ENCODE data around the gene DTNB. TPM values are rescaled to one million over a fixed set of nuclear protein-coding genes. Genes with fewer than 3 reads are reported as not detected.

DTNB gene
- total RNA-seq, 1 experiment from 2014 or later: 7.7 TPM

DNA sequence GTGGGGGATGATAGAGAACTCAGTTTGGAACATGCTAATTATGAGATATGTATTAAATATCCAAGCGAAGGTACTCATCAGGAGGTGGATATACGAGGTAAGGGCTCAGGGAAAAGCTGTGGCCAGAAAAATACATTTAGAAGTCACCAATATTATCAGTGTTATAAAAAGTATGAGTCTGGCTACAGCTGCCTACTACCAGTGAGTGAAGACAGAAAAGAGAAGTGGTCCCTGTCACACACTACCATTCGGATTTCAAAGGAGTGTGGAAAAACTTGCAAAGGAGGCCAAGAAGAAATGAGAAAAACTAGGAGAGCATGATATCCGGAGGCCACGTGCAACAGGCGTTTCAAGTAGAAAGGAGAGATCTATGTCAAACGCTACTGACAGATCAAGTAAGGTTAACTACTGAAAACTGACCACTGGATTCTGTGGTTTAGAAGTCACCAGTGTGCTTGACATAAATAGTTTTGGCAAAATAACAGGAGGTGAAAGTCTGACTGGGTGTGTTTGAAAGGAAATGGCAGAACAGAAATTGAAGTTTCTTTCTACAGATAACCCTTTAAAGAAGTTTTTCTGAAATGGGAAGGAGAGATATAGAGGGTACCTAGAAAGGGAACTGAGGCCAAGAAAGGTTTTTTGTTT, 213.0 kb downstream of the DTNB start:
- no peak for DNase-seq (ENCODE audit: low spot score)

DNA sequence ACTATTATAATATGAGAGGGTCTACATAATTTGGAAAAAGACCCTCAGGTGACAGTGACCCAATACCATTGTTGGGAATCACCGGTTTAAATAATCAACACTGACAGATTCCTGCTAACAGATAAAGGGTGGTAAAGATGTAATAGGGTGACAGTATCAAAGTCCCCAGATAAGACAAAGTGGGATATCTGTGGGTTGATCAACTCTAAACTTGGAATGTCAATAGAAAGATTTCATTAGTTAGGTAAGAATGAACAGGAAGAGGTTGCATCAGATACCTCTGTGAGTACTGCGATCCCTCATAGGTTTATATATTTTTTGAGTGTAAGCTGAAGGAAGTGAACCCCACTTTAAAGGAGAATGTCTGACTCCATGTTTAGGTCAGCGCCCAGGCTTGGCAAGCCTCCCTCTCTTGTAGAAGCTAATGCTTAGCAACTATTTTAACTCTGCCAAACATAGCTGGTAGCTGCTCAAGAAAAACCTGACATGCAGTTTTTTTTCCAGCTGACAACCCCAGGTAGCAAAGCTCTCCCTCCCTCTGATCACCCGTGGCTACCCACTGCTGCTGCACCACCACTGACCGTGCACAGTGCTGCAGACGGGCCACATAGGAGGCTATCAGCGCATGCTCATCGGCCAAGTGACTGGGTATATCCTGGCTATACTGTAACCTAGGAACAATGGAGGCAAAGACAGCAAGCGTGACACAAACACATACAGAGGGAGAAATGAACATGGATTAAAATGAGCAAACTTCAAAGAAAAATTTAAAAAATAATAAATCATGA, 218.4 kb downstream of the DTNB start:
- DNase-seq (ENCODE audit: low spot score): no peak

DNA sequence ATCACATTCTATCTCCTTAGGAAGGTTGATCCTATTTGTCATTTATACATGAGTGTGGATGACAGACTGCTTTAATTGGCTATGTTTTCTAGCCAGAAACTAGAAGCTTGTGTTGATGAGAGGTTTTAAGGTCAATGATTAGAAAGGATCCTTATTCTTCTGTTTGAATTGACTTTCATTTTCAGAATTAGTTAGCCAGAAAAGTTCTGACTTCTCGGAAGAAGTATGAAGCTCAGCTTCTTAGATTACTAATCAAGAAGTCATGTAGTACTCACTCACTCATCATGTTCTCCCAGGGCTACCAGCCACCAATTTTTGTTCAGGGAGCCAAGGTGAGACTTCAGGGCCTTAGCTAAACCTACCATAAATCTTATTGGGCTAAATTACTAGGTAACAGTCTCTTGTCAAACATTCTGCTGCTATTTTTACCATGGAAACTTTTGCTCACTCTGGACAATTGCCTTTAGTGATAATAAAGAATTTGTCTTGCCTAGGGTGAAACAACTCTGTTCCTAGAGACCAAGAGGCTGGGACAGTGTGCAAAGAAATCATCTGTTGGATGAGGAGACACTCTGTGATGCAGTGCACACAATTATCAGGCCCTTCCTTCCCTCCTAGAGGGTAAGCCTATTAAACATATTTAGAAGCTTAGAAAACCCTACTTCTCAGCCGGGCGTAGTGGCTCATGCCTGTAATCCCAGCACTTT, 220.0 kb downstream of the DTNB start:
- no peak for DNase-seq (ENCODE audit: low spot score)

DNA sequence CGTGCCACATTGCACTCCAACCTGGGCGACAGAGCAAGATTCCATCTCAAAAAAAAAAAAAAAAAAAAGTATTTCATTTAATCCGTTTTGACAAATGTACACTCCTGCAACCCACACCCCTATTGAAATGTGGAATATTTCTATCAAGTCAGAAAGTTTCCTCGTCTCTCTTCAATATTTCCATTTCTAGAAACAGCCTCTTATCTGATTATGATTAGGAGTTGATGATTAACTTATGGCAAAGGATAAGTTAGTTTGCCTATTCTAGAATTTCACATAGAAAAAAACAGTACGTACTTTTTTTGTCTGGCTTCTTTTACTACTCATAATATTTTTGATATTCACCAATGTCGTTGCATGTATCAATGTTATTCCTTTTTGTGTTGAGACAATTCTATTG, 224.6 kb downstream of the DTNB start:
- no peak for DNase-seq (ENCODE audit: low spot score)

DNA sequence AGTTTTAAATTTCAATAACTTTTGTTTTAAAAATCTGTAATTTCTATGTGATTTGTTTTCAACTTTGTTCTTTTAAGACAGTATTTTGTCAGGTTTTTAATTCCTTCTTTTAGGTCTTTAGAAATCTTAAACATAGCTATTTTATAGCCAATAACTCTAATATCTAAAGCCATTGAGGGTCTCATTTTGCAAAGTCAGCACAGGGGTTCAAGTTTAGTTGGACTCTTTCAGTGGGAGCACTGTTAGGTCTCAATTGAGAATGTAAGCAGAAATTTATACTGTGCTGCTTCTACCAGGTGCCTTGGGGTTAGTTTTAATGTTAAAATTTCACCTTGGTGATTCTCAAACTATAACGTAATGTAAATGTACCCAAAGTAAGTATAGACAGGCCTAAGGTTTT, 226.4 kb downstream of the DTNB start:
- DNase-seq (ENCODE audit: low spot score): no peak

GRCh38 chr2:25446122-25446521, 227.3 kb downstream of the DTNB start:
- DNase-seq (ENCODE audit: low spot score): no peak

DNA sequence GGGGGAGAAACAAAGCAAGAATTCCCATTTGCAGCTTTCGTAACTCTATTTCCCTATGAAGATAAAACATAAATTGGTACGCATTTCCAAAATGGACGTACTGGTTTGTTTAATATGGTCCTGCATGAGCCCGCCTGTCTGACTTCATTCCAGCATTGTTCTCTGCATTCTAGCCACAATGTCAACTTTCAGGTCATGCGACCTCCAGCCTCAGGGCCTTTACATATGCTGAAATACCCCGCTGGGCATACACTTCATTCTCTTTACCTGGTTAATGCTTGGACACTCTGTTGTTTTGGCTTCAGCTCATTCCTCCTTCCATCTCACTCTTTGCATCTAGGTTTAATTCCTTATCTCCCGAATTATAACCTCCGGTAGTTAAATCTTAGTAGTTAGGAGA, 227.9 kb downstream of the DTNB start:
- DNase-seq (ENCODE audit: low spot score): no peak

- no peak for DNase-seq (ENCODE audit: low spot score)
Measured at GRCh38 chr2:25444608-25445270, 228.6 kb downstream of the DTNB start.

DNA sequence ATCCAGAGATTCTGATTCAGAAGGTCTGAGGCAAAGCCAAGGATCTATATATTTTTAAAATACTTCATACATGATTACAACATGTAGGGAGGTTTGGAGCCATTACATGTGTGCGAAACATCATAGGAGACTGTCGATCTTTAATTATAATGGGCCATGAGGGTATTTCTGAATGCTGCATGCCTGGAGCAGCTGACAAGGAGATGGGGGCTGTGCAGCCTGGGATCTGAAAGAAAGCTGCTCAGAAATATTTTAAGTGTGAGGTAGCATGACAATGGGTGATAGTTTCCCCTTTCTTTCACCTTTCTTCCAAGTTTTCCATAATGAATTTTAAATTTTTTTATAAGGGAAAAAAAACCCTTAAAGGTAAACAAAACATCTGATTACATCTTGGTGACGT, 229.6 kb downstream of the DTNB start:
- DNase-seq (ENCODE audit: low spot score): no peak

DNA sequence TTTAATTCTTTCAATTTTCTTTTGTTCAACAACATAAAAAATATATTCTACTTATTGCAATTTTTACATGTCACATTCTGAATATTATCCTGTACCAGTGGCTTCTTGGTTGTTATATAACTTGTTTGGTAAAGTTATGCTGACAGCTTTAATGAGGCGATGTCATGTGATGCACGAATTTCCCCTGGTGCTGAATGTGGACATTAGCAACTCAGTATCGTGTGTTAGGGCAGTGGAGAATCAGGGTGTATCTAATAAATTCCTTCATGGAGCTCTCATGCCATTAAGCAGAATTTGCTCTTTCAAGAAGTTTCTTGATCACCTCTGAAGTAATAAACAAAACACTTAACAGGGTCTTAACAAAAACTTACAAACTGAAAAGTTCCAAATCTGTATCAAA, 232.0 kb downstream of the DTNB start:
- DNase-seq (ENCODE audit: low spot score): no peak

DNA sequence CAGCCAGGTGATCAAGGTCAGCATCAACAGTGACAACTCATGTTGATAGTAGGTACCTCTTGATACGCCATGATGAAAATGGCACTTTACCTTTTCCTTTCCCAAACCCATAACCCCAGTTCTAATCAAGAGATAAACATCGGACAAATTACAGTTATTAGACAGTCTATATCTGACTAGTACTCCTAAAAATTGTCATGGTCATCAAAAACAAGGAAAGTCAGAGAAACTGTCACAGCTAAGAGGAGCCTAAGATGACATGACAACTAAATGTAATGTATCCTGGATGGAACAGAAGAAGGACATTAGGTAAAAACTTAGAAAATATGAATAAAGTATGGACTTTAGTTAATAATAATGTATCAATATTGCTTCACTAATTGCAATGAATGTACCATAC, 234.6 kb downstream of the DTNB start:
- no peak for DNase-seq (ENCODE audit: low spot score)

DNA sequence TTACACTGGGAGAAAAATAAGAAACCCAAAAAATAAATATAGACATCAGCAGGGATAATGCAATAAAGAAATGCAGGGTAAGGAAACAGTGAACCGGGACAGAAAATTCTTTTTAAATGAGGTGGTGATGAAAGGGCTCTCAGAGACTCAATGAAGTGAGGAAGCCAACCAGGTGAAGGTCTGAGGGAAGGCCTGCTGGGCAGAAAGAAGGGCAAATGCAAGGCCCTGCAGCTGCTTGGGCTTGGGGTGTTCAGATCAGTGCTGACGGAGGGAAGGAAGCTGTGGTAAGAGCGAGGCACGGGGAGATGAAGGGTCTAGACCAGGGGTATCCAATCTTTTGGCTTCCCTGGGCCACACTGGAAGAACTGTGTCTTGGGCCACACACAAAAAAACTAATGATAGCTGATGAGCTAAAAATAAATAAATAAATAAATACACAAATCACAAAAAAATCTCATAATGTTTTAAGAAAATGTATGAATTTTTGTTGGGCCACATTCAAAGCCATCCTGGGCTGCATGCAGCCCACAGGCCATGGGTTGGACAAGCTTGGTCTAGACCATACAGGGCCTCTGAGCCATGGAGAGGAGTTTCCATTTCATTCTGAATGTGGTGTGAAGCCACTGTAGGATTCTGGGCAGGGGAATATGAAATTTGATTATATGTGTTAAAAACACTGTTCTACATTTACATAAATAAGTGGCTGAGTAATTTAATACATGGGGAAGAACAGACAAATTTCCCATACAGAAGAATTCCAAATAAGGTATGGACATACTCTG, 235.3 kb downstream of the DTNB start:
- no peak for DNase-seq (ENCODE audit: low spot score)

- DNase-seq (ENCODE audit: low spot score): no peak
Measured at GRCh38 chr2:25435421-25435820, 238.0 kb downstream of the DTNB start.

GRCh38 chr2:25431604-25432003, 241.8 kb downstream of the DTNB start:
- no peak for DNase-seq (ENCODE audit: low spot score)

DNA sequence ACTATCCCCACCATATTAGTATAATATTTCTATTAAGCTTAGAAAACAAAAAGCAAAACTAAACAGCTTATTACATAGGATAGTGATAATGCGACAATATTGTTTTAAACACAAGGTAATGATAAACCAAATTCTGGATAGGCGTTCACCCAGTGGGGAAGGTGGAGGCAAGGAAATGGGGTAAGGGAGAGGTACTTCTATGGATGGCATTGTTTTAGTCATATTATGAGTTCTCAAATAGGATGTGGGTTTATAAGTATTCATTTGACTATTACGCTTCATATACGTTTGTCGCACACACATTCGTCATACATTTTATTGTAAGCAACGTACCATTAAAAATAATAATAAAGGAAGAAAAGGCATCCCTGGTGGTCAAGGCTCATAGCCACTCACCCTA, 242.8 kb downstream of the DTNB start:
- no peak for DNase-seq (ENCODE audit: low spot score)

GRCh38 chr2:25426326-25426725, 247.1 kb downstream of the DTNB start:
- DNase-seq (ENCODE audit: low spot score): no peak

- no peak for DNase-seq (ENCODE audit: low spot score)
Measured at GRCh38 chr2:25424426-25425028, 248.8 kb downstream of the DTNB start.

DNA sequence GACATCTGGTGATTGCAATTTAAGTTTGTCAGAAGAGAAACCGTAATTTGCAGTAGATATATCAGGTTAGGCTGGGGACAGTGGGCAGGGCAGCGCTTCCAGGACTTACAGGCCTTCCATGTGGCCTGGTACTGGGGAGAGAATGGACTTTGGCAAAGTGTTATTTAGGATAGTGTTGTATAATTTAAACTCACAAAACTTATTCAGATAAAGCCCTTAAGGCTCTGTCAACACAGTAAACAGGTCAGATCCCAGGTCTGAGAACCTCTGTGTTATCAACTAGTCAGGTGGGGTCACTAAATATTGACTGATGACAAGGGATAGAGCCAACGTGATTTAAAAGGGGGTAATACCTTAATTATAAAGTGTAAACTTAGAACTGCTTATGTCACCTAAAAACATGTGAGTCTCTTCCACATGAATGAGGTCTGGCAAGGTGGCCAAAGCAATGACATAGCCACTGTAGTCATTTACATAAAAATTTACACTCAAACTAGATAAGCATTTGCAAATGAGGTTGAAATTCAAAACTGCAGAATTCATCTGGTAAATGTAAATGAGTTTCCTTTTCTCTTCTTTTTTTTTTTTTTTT, 251.5 kb downstream of the DTNB start:
- no peak for DNase-seq (ENCODE audit: low spot score)

DNA sequence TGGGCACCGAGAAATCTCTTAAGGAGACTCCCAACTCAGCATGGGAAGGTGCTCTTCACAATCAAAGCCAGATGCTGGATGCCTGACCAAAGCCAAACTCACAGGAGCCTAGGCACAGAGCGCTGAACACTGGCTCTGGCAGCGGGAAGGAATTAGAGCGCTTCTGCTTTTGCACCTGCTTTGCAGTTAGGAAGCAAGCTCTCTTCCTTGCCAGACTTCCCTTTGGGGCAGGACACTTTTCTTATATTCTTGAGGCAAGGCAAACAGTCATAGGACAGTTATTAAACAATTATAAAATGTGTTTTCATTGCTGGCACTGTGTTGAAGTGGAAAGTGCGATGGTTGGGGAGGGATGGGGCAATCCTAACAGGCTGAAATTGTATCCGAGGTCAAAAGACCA, 252.1 kb downstream of the DTNB start:
- no peak for DNase-seq (ENCODE audit: low spot score)

DNA sequence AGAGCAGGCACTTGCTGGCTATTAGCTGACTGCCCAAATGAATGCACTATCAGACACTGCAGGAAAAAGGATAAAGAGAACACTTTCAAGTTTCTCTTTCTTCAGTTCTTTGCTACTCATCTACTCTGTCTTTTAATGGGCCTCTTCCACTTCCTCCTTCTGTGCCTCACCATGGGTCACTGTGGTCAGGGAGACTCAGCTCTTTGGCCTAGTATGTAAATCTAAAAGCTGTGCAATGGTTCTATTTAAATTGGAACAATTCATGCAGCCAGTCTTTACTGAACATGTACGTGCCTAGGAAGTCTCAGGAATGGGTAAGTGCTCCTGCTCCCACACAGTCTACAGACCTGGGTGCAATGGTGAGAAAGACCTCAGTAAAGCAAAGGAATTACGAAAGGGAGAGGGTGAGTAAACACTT, 252.5 kb downstream of the DTNB start:
- DNase-seq (ENCODE audit: low spot score): no peak

All from A172 (cell line).